HG02588 (cell line): ENCODE measurements around the gene KIFC3.
A peak's percentile ranks its signal among the peaks of the same experiment; 100 is the strongest.
"Not testable (repeated sequence)": the region's sequence is repeated elsewhere in the genome, so short reads cannot be mapped to it uniquely, and the experiment has no call there.

Source experiments
- ATAC-seq: cut with Tn5 transposase; IDR thresholded peaks from one replicate; pipeline ENCODE4 v1.9.1; 2021; ENCODE audit warnings: mild to moderate bottlenecking, moderate library complexity; ENCODE audit not compliant: unreplicated experiment

KIFC3 gene

GRCh38 chr16:57802341-57803133, at the start of gene KIFC3:
Gene KIFC3, minus strand, starts transcription at chr16:57802491. Its CDS starts 4,248 bp downstream, at chr16:57798243.
- ATAC-seq, result peak; percentile 49

GRCh38 chr16:57848181-57848580, 45.9 kb upstream of the KIFC3 start:
- ATAC-seq, result no peak

GRCh38 chr16:57846931-57847330, 44.6 kb upstream of the KIFC3 start:
- not testable (repeated sequence) for ATAC-seq

GRCh38 chr16:57846078-57846697, 43.9 kb upstream of the KIFC3 start:
- no peak for ATAC-seq

- no peak for ATAC-seq
These were observed 42.8 kb upstream of the KIFC3 start for GRCh38 chr16:57845115-57845514.

- no peak for ATAC-seq
These were observed 42.2 kb upstream of the KIFC3 start for GRCh38 chr16:57844416-57845030.

GRCh38 chr16:57843400-57843799, 41.1 kb upstream of the KIFC3 start:
- no peak for ATAC-seq

- no peak for ATAC-seq
These were observed 40.3 kb upstream of the KIFC3 start for GRCh38 chr16:57842601-57843000.

- no peak for ATAC-seq
These were observed 38.5 kb upstream of the KIFC3 start for GRCh38 chr16:57840833-57841232.

- no peak for ATAC-seq
These were observed 35.9 kb upstream of the KIFC3 start for GRCh38 chr16:57838161-57838560.

GRCh38 chr16:57837305-57838125, 35.2 kb upstream of the KIFC3 start:
- no peak for ATAC-seq

GRCh38 chr16:57835439-57835838, 33.1 kb upstream of the KIFC3 start:
- not testable (repeated sequence) for ATAC-seq

- no peak for ATAC-seq
These were observed 32.6 kb upstream of the KIFC3 start for GRCh38 chr16:57834936-57835335.

GRCh38 chr16:57830890-57831484, 28.7 kb upstream of the KIFC3 start:
- ATAC-seq, result no peak

GRCh38 chr16:57829969-57830360, 27.7 kb upstream of the KIFC3 start:
- ATAC-seq, result no peak

- no peak for ATAC-seq
These were observed 26.2 kb upstream of the KIFC3 start for GRCh38 chr16:57828272-57829161.

- no peak for ATAC-seq
These were observed 24.7 kb upstream of the KIFC3 start for GRCh38 chr16:57826706-57827625.

- ATAC-seq, result no peak
These were observed 23.8 kb upstream of the KIFC3 start for GRCh38 chr16:57826052-57826451.
